IMR-90 (cell line): Measurements from ENCODE around the gene SNX1.

Experiments
- CEBPB ChIP-seq: IDR thresholded peaks from 2 replicates; pipeline ENCODE4 v1.6.1; 2012; ENCODE audit warnings: low read depth, low read length, improper control_type of control experiment
- CHD1 ChIP-seq: IDR thresholded peaks from 2 replicates; pipeline ENCODE4 v1.6.1; 2012; ENCODE audit warnings: low read depth, low read length, improper control_type of control experiment
- FOS ChIP-seq: fragments of 150-350 bp; IDR thresholded peaks from 2 replicates; pipeline ENCODE4 v1.6.1; 2016; ENCODE audit warnings: low read depth, low read length
- MAFK ChIP-seq: IDR thresholded peaks from 2 replicates; pipeline ENCODE4 v1.6.1; 2012; ENCODE audit warnings: low read depth, low read length, improper control_type of control experiment
- MAZ ChIP-seq: IDR thresholded peaks from 2 replicates; pipeline ENCODE4 v1.6.1; 2012; ENCODE audit warnings: low read depth, mild to moderate bottlenecking, low read length, improper control_type of control experiment, moderate library complexity, borderline replicate concordance
- MXI1 ChIP-seq: IDR thresholded peaks from 2 replicates; pipeline ENCODE4 v1.6.1; 2012; ENCODE audit warnings: low read depth, mild to moderate bottlenecking, low read length, moderate library complexity, borderline replicate concordance
- POLR2A ChIP-seq: IDR thresholded peaks from 2 replicates; pipeline ENCODE4 v1.6.1; 2012; ENCODE audit warnings: mild to moderate bottlenecking, low read depth, low read length
- RAD21 ChIP-seq: IDR thresholded peaks from 2 replicates; pipeline ENCODE4 v1.6.1; 2012; ENCODE audit warnings: low read length, improper control_type of control experiment
- RCOR1 ChIP-seq: IDR thresholded peaks from 2 replicates; pipeline ENCODE4 v1.6.1; 2012; ENCODE audit warnings: mild to moderate bottlenecking, low read length, improper control_type of control experiment; ENCODE audit not compliant: insufficient replicate concordance
- RFX5 ChIP-seq: IDR thresholded peaks from 2 replicates; pipeline ENCODE4 v1.8.0; 2012; ENCODE audit warnings: low read depth, mild to moderate bottlenecking, low read length, moderate library complexity
- SMC3 ChIP-seq: fragments of 150-350 bp; IDR thresholded peaks from 2 replicates; pipeline ENCODE4 v1.6.1; 2016; ENCODE audit warnings: low read depth, mild to moderate bottlenecking, antibody characterized with exemption, low read length, moderate library complexity
- USF2 ChIP-seq: fragments of 150-350 bp; IDR thresholded peaks from 2 replicates; pipeline ENCODE4 v1.6.1; 2017; ENCODE audit warnings: mild to moderate bottlenecking, antibody characterized with exemption, low read length, low read depth
- TF ChIP-seq, protein P1 (sequence below): conservative IDR thresholded peaks from 2 replicates; pipeline ENCODE4 v1.5.1; 2012; ENCODE audit warnings: mild to moderate bottlenecking, low read depth, low read length, improper control_type of control experiment
- TF ChIP-seq, protein P2 (sequence below): fragments of 150-350 bp; IDR thresholded peaks from 2 replicates; pipeline ENCODE4 v1.6.1; 2016; ENCODE audit warnings: low read depth, mild to moderate bottlenecking, low read length, moderate library complexity, borderline replicate concordance

- TF ChIP-seq, protein P1, sequence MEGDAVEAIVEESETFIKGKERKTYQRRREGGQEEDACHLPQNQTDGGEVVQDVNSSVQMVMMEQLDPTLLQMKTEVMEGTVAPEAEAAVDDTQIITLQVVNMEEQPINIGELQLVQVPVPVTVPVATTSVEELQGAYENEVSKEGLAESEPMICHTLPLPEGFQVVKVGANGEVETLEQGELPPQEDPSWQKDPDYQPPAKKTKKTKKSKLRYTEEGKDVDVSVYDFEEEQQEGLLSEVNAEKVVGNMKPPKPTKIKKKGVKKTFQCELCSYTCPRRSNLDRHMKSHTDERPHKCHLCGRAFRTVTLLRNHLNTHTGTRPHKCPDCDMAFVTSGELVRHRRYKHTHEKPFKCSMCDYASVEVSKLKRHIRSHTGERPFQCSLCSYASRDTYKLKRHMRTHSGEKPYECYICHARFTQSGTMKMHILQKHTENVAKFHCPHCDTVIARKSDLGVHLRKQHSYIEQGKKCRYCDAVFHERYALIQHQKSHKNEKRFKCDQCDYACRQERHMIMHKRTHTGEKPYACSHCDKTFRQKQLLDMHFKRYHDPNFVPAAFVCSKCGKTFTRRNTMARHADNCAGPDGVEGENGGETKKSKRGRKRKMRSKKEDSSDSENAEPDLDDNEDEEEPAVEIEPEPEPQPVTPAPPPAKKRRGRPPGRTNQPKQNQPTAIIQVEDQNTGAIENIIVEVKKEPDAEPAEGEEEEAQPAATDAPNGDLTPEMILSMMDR = no peak
- TF ChIP-seq USF2 (no peak), POLR2A (no peak), MAZ (no peak), FOS (no peak), MAFK (no peak), SMC3 (no peak), RAD21 (no peak), CHD1 (no peak), CEBPB (no peak), RFX5 (no peak), RCOR1 (no peak), MXI1 (no peak)
- TF ChIP-seq, protein P2, sequence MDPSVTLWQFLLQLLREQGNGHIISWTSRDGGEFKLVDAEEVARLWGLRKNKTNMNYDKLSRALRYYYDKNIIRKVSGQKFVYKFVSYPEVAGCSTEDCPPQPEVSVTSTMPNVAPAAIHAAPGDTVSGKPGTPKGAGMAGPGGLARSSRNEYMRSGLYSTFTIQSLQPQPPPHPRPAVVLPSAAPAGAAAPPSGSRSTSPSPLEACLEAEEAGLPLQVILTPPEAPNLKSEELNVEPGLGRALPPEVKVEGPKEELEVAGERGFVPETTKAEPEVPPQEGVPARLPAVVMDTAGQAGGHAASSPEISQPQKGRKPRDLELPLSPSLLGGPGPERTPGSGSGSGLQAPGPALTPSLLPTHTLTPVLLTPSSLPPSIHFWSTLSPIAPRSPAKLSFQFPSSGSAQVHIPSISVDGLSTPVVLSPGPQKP = no peak
Observed at GRCh38 chr15:64134345-64134829, 38.6 kb downstream of the SNX1 start.
